ENCODE data around the gene LHX3. TPM values are rescaled to one million over a fixed set of nuclear protein-coding genes. Genes with fewer than 3 reads are reported as not detected.

Gene LHX3
- total RNA-seq = 0.07 TPM in 1 of 2 replicates, not detected in the other
- long read RNA-seq = 0 reads

- Mint-ChIP-seq H3K4me3 (no peak within 1 kb of the TSS), H3K27ac (ENCODE audit: unreplicated experiment) (no peak within 1 kb of the TSS), H3K4me1 (peaks cover 5% of the 10 kb centered on the region), H3K36me3 (ENCODE audit: low read depth) (peaks cover 6% of the 10 kb centered on the region), H3K27me3 (ENCODE audit: low read depth) (peaks cover 67% of the 10 kb centered on the region), H3K9me3 (no peaks in the 10 kb centered on the region)
- DNase-seq (ENCODE audit: low read depth, low spot score) = peak; percentile 47
- TF ChIP-seq CTCF (conservative IDR thresholded peaks at IDR 0.05) = no peak
These were observed at the start of gene LHX3 for GRCh38 chr9:136204838-136205706. Gene LHX3 (minus strand): TSS chr9:136205128. CDS start chr9:136205012, 116 bp downstream.

- Mint-ChIP-seq H3K4me3 (no peak overlapping the region), H3K36me3 (ENCODE audit: low read depth) (no peaks in the 10 kb centered on the region), H3K27ac (ENCODE audit: unreplicated experiment) (no peak overlapping the region), H3K4me1 (no peaks in the 10 kb centered on the region), H3K27me3 (ENCODE audit: low read depth) (no peaks in the 10 kb centered on the region), H3K9me3 (no peaks in the 10 kb centered on the region)
- no peak for TF ChIP-seq CTCF (conservative IDR thresholded peaks at IDR 0.05)
- DNase-seq (ENCODE audit: low read depth, low spot score) = no peak
These were observed 48.6 kb upstream of the LHX3 start for GRCh38 chr9:136253246-136254130.

- Mint-ChIP-seq H3K27me3 (ENCODE audit: low read depth) (no peaks in the 10 kb centered on the region), H3K27ac (ENCODE audit: unreplicated experiment) (no peak overlapping the region)
- no peak for TF ChIP-seq CTCF (conservative IDR thresholded peaks at IDR 0.05)
These were observed 47.9 kb upstream of the LHX3 start for GRCh38 chr9:136252846-136253245.

GRCh38 chr9:136252281-136252680 is 47.4 kb upstream of the LHX3 start:
- no peaks in the 10 kb centered on the region for H3K36me3 Mint-ChIP-seq (ENCODE audit: low read depth)
- H3K27ac Mint-ChIP-seq (ENCODE audit: unreplicated experiment) = no peak overlapping the region
- DNase-seq (ENCODE audit: low read depth, low spot score) = no peak
- no peak for TF ChIP-seq CTCF (conservative IDR thresholded peaks at IDR 0.05)
- no peaks in the 10 kb centered on the region for H3K9me3 Mint-ChIP-seq
- H3K4me1 Mint-ChIP-seq = no peaks in the 10 kb centered on the region
- no peak overlapping the region for H3K4me3 Mint-ChIP-seq
- H3K27me3 Mint-ChIP-seq (ENCODE audit: low read depth) = no peaks in the 10 kb centered on the region

More at GRCh38 chr9:136252846-136253245, 47.9 kb upstream of the LHX3 start:
- Mint-ChIP-seq H3K9me3 (no peaks in the 10 kb centered on the region), H3K4me3 (no peak overlapping the region), H3K36me3 (ENCODE audit: low read depth) (no peaks in the 10 kb centered on the region), H3K4me1 (no peaks in the 10 kb centered on the region)
- no peak for DNase-seq (ENCODE audit: low read depth, low spot score)

- H3K4me1 Mint-ChIP-seq = no peaks in the 10 kb centered on the region
- no peak for DNase-seq (ENCODE audit: low read depth, low spot score)
- H3K9me3 Mint-ChIP-seq = no peaks in the 10 kb centered on the region
- no peak overlapping the region for H3K4me3 Mint-ChIP-seq
- H3K27me3 Mint-ChIP-seq (ENCODE audit: low read depth) = no peaks in the 10 kb centered on the region
- H3K36me3 Mint-ChIP-seq (ENCODE audit: low read depth) = no peaks in the 10 kb centered on the region
- no peak overlapping the region for H3K27ac Mint-ChIP-seq (ENCODE audit: unreplicated experiment)
- no peak for TF ChIP-seq CTCF (conservative IDR thresholded peaks at IDR 0.05)
These were observed 46.6 kb upstream of the LHX3 start for GRCh38 chr9:136251264-136252115.
